HG02571 (cell line): ENCODE measurements around the gene TEKT3.

Source experiments
- ATAC-seq: cut with Tn5 transposase; IDR thresholded peaks from one replicate; pipeline ENCODE4 v1.9.1; 2021; ENCODE audit warnings: mild to moderate bottlenecking, moderate library complexity; ENCODE audit not compliant: unreplicated experiment

Gene TEKT3

DNA sequence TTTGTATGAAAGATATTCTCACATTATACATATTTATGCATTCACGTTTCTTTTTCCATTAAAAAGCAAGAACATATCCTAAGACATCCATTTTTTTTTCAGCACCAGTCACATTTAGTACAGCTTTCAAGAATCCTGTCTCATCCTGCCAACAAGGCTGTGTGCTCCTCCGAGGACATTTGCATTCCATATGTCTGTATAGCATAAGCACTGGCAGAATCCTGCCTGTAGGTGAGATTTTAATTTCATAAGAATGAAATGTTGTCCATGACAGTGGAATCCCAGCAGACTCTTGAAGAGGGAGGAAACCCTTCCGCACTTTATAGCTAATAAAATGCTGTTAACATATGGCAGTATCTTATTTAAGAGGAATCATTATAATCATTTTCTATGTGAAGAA is 73.4 kb downstream of the TEKT3 start:
- no peak for ATAC-seq

- no peak for ATAC-seq
These were observed 74.9 kb downstream of the TEKT3 start for GRCh38 chr17:15266325-15267125.

- no peak for ATAC-seq
These were observed 76.3 kb downstream of the TEKT3 start, which contains the start of gene PMP22 for GRCh38 chr17:15265131-15265530. Gene PMP22, minus strand, starts transcription at chr17:15265326. Its CDS starts 4,599 bp downstream, at chr17:15260727.

DNA sequence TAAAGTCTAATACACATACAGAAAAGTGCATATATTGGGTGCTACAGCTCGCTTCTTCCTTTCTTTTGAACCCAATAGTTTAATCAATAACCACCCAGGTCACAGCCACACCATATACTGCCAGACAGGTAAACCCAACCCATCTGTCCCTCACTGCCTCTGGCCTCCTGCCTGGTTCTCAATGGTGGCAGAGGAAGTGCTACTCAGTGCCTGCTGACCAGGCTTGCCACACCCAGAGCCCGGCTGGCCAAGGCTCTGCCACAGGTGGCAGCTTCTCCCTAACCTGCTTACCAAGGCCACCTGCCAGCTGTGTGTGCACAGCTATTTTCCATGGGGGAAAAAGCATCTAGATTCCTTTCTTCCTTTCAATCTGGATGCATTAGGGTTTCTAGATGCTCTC is 76.9 kb downstream of the TEKT3 start:
- ATAC-seq = no peak

DNA sequence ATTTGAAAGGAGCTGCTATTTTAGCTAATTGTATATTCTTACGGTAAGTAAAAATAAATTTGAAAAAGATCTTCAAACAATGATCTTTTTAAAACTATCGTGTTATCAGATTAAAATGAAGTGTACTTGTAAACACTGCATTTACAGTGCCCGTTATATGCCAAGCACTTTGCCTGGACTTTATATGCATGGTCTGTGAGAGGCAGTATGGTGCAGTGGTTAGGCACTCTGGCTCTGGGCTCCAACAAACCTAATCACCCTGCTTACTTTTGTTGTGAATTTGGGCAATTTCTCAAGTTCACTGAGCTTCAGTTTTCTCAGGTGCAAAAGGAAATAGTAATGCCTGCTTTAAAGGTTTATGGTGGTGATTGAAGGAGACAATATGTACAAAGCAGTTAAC is 77.7 kb downstream of the TEKT3 start:
- no peak for ATAC-seq

GRCh38 chr17:15263206-15263579 is 78.2 kb downstream of the TEKT3 start:
- no peak for ATAC-seq

- ATAC-seq = no peak
These were observed 78.8 kb downstream of the TEKT3 start for GRCh38 chr17:15262291-15263205.

DNA sequence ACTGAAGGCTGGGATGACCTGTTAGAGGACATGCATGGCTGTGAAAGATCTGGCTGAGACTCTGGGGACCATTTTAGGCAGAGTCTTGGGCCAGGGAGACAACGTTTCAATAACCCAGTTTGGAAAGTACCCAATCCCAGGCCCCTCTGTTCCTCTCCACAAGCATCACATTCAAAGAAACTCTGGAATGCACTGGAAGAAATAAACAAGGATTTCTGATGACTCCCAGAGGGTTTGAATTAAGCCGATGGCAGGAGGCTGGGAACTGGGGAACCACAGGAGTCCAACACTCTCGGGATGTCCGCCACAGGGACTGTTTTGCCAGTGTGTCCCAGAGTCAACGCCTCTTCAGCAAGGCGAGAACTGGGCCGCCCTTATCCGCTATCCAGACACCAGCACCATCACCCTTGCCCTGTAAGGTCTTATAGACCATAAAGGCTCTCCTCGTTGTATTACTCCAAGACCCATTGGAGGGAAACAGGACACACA is 79.6 kb downstream of the TEKT3 start:
- ATAC-seq = no peak

DNA sequence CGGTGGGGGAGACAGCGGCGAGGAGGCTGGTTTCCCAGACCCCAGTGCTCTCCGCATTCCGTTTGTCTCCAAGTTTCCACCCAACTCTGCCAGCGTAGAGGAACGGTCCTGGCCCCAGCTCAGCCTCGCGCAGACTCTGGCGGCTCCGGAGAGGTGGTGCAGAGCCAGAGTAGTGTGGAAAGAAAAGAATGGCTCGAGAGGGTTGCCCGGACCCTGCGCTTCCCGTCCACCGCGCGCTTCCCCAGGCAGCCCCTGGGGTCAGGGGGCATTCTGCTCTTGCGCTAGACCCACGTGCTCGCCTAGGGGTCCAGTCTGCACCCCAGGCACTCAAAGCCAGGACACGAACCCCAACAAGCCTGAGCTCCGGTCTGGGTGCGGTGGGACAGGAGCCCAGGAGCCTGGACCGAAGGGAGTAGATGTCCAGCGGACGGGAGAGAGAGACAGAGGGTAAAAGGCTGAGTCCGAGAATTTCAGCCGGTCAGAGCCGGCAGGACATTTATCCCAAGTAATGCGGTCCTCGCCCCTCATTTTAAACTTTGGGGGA is 80.1 kb downstream of the TEKT3 start:
- no peak for ATAC-seq

GRCh38 chr17:15260376-15261257 is 80.8 kb downstream of the TEKT3 start:
- ATAC-seq = no peak

GRCh38 chr17:15257796-15258512 is 83.4 kb downstream of the TEKT3 start:
- ATAC-seq = no peak

GRCh38 chr17:15257258-15257788 is 84.1 kb downstream of the TEKT3 start:
- ATAC-seq = no peak

- ATAC-seq = no peak
These were observed 84.7 kb downstream of the TEKT3 start for GRCh38 chr17:15256689-15257088.

- no peak for ATAC-seq
These were observed 85.5 kb downstream of the TEKT3 start for GRCh38 chr17:15255713-15256454.
